Embryonic facial prominence (tissue), 1 donor: ENCODE results near the gene CPT1A.

ENCODE experiments used
- DNase-seq: peaks from one replicate; pipeline ENCODE4 v3.0.0-alpha.2; 2016; ENCODE audit errors: extremely low spot score

The CPT1A gene

DNA sequence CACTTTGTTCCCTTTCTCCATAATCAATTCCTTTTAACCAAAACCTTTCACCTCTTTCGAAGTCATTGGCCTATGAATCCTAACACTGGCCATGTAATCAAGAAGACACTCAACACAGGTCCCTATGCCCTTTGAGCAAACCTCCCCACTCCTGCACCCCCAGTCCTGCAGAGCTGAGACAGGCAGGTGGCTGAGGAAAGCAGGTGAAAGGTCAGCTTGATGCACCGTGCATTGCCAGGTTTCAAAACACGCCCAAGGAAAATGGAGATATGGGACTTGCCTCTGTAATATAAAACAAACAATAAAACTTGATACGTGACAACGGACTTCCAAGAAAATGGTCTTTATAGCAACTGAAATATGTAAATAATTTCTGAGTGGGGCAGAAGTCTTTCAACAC lies 10.6 kb downstream of the CPT1A start:
- no peak for DNase-seq

DNA sequence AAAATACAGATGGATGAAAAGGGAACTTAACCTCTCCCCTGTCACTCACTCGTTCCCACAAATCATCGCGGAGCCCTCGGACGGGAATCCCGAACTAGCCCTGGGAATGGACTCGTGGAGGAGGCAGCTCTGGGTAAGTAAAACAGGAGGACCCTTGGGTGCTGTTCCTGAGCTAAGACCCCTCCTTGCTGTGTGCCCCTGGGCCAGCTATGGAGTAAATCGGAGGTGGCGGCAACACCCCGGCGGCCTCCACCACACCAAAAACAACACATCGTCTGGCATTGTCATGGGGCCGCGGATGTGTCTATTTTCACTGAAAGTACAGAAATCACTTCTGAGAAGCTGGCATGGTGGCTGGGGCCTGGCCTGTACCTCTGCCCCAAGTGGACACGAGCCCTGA lies 12.1 kb downstream of the CPT1A start:
- no peak for DNase-seq

DNA sequence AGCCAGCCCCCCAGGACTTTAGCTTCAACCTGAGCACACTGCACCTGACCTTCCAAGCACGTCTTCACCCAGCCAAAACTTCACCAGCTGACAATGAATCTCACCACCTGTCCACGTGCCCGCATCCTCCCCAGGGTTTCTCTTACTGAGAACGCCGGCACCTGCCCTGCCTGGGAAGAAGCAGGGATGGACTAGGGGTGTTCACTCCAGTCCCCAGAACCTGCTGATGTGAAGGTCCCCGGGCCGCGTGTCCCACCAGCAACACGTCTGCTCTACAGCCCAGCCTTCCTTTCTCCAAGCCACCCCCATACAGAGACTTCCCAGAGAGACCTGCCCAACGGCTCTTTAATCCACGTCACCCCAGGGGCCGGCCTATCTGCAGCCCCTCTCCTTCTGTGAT lies 12.8 kb downstream of the CPT1A start:
- DNase-seq = no peak

DNA sequence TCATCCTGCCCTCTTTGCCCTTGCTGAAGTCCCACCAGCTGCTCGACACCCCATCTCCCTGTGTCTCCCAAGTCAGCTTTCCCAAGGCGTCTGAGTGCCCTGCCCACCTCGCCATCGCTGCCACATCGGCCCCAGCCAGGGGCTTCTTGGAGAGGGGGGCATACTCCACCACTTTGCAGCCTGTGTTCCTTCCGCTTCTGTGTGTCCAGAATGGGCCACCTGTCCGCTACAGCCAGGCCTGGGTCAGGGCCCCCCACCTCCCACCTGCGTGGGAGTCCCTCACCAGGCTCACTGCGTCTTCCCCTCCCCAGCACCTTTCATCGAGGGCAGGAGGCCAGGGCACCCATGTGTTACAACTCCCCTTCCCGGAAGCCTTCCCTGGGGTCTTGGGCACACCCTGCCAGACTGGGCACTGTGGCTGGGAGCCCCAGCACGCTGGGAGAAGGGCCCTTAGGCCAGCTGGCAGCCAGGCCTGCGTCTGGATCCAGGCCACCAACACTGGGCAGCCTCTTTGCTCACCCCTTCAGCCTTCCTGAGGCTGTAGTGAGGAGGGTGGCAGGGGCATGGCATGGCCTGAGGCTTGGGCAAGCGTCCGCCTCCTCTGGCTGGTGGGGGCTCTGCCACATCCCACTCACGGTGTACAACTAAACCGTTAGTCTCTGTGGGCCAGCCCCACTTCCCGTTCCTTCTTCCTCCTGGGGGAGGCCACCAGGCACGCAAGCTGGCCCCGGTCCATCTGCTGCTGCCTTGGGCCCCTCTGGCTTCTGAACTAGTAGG lies 13.4 kb downstream of the CPT1A start:
- DNase-seq = no peak

DNA sequence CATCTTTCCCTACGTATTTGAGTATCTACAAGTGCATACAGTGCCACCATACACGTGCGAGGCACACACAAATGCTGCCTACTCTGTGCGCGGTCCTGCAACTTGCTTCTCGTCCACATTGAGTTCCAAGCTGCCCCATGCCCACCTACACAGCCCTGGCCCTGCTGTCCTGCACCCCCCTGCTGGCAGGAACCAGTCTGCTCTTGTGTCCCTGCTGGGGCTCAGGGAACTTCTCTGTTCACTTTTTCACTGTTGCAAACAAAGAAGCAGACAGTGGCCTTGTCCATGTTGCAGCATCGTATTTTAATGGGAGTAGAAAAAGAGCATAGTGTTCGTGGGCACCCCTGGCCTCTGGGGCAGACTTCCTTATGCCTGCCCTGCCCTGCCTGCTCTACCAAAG lies 14.0 kb downstream of the CPT1A start:
- DNase-seq = no peak

DNA sequence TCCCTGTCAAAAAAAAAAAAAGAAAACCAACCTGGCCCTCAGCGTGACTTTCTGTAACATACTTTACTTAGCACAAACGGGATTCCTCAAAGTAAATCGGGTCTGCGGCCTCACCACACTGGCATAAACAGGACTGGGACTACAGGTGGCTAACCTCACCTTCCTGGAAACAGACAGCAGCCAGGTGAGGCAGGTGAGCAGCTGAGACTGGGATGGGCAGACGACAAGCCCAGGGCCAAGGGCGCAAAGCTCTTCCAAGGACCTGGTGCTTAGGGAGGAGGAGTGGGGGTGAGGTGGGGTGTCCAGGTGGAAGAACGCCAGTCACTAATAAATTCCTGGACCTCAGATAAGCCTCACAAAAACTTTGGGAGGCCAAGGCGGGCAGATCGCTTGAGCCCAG lies 15.0 kb downstream of the CPT1A start:
- DNase-seq = no peak

DNA sequence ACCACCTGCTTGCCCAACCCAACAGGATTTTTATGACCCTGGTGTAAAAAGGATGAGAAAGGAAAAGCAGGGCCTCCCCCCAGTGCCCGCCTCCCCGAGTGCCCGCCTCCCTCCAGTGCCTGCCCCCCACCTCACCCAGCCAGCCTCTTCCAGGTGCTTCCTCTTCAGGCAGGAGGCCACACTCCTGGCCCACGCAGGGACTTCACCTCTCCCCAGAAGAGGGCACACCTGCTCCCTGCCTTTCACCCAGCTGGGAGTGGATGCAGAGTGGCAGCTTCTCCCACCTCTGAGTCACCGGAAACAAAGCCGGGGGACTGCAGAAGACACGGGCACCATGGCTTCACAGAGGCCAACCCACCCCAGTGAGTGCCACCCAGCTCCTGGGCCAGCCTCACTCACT lies 16.1 kb downstream of the CPT1A start:
- DNase-seq = no peak

DNA sequence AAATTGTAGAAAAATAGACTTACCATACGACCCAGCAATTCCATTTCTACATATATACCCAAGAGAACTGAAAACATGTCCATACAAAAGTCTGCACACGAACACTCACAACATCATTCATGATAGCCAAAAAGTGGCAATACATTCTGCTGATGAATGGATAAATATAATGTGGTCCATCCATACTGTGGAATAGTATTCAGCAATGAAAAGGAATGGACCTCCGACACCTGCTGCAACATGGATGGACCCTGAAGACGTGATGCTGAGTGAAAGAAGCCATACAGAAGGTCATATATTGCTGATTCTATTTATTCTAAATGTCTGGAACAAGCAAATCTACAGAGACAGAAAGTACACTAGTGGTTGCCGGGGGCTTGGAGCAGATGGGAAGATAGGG lies 19.2 kb downstream of the CPT1A start:
- DNase-seq = no peak

DNA sequence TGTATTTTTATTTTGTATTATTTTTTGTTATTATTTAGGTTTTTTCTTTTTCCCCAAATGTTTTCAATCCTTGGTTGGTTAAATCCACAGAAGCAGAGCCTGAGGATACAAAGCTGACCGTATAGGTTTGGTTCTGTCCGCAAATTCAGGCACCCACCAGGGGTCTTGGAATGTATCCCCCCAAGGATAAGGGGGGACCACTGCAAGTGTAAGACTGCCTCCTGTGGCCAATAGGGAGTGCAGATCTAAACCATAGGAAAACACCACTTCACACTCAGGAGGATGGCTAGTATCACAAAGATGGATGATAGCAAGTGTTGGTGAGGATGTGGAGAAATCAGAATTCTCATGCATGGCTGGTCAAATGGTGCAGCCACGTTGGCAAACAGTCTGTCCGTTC lies 20.0 kb downstream of the CPT1A start:
- no peak for DNase-seq

DNA sequence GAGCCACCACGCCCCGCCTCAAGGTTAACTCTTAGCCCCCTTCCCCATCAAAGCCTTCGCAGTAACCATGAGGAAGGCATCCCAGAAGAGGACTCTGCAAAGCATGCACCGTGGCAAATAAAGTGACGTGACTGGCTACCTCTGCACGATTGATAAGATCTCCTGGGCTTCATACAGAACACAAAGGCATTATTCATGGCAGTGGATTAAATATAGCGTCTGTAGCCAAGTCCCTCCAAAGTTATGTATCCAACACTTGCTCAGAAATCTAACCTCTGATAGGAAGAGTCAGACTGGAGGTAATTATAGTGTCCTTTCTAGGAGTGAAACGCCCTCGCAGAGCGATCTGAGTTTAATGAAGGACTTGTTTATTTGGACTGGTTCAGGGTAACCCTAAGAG lies 22.4 kb downstream of the CPT1A start:
- DNase-seq = no peak

DNA sequence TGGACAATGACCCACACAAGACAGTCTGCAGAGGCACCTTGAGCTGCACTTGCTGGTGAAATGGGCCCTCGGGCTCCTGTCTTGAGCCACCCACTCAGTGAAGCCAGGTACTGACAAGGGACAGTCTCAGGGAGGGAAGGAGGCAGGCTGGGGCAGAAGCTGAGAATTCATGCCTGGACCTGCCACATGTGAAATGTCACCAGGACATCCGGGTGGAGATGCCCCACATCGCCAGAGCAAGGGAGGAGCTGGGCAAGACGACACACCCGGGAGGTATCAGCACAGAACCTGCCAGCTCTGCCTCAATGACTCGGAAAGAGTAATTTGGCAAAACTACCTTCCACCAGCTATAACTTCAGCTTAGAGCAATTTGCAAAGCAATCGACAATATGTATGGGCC lies 23.5 kb downstream of the CPT1A start:
- no peak for DNase-seq

DNA sequence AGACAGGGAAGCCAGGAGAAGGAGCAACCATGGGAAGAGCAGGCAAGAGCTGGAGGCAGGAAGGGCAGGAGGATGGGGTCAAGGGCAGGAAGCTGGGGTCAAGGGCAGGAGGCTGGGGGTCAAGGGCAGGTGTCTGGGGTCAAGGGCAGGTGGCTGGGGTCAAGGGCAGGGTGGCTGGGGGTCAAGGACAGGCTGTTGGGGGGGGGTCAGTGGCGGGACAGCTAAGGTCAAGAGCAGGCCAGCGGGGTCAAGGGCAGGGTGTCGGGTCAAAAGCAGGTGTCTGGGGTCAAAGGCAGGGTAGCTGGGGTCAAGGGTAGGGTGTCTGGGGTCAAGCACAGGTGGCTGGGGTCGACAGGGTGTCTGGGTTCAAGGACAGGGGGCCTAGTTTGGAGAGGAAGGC lies 24.2 kb downstream of the CPT1A start:
- DNase-seq = no peak

DNA sequence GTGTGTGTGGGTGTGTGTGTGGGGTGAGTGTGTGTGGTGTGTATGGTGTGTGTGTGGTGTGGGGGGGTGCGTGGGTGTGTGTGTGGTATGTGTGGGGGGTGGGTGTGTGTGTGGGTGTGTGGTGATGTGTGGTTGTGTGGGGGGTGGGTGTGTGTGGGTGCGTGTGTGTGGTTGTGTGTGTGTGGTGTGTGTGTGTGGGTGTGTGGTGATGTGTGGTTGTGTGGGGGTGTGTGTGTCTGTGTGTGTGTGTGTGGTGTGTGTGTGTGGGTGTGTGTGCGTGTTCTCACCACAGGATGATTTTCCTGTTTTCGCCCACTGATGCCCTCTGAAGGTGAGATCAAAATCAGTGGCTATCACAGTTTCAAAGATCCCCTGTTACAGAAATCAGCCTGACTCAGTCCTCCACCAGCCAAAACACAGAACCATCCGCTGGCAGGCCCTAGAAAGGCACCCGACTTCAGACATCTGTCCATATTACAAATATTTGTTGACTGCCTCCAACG lies 24.7 kb downstream of the CPT1A start:
- no peak for DNase-seq

DNA sequence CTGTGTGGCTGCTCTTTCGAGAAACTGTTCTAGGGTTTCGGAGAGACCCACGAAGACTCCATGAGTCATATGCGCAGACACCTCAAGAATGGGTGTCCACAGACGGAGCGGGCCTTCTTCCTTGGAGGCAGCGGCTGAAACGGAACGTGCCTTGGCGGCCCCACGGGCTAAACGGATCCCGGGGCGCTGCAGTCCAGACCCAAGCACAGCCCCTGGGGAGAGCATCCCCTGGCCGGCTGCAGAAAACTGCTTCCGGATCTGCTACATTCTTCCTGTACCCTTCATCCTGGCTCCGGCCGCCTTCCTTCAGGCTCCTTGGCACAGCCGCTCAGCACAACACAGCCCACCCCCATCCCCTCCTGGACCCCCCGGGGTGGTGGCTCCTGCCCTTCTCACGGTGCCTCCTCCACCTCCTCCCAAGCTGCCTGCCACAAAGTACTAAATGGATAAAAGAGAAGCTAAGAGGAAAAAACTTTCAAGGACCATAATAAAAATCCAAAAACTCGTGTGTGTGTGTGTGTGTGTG lies 25.4 kb downstream of the CPT1A start:
- DNase-seq = no peak

DNA sequence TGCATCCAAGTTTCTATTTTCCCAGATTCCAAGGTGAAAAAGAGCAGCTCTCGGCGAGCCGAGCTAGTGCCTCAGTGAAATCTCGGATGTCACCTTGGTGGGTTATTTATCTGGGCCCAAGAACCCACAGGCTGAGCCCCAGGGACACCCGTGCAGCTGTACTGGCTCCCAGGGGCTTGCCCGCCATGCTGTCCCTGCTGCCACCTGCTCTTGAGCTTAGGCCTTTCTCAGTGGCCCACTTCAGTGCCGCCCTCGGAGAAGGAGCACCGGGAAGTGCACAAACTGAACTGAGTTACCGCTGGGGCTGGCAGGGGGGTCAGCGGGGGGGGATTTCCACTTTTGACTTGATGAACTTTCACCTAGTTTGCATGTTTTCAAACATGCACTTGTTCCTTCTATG lies 27.9 kb downstream of the CPT1A start:
- no peak for DNase-seq

DNA sequence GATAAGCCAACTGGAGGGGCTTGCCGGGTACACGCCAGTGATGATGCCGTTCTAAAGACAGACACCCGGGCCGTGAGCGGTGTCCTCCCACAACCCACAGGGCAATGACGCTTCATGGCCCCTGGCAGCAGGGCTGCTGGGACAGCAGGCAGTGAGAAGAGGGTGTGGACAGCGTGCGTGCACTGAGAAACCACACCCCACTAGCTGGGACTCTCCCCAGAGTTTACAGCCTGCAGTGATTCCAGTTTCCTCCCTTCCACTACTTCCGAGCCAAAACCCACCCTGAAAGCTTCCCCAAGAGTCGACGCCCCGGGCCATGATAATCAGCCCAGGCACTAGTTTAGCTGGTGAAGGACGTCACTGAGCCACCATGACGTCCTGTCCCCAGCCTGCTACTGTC lies 29.2 kb downstream of the CPT1A start:
- DNase-seq = no peak

DNA sequence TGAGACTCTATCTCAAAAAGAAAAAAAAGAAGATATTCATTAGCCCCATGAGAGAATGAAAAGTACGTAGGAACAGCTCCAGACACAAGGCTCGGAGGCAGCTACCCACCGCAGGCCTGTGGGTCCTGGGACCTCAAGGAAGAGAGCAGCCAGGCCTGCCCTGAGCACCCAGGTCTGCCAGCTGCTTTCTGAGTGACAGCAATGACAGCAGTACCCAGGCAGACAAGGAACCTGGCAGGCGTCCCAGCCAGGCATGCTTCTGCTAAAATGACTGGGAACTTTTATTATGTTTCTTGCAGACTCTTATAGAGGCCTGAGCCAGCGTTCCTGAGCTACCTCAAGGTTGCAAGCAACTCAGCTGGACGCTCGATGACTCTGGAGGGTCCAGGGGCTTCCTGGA lies 31.6 kb downstream of the CPT1A start:
- DNase-seq = no peak

DNA sequence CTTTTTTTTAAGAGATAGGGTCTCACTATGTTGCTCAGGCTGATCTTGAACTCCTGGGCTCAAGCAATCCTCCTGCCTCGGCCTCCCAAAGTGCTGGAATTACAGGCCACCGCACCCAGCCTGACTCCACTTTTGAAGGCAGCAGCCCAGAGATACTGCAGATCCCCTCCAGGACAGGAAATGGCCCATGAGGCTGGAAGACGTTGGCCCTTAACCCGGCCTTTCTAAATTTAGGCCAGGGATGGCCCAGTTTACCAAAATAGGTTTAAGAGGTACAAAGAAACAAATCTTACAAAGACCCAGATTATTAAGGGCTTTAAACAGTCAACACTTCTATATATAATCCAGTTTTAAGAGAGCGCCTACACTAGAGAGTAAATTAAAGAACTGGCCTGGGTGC lies 32.2 kb downstream of the CPT1A start:
- DNase-seq = no peak

DNA sequence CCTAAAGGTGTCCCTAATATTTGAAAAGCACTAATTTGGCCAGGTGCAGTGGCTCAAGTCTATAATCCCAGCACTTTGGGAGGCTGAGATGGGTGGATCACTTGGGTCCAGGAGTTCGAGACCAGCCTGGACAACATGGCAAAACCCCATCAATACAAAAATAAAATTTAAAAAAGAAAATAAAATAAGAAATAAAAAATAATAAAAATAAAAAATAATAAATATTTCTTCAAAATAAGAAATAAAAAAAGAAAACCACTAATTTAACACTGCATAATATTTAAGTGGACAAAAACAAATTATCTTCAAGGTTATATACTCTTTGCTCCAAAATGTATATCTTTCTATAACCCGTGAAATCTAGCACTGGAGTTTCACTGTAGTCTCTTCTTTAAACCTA lies 32.9 kb downstream of the CPT1A start:
- no peak for DNase-seq

DNA sequence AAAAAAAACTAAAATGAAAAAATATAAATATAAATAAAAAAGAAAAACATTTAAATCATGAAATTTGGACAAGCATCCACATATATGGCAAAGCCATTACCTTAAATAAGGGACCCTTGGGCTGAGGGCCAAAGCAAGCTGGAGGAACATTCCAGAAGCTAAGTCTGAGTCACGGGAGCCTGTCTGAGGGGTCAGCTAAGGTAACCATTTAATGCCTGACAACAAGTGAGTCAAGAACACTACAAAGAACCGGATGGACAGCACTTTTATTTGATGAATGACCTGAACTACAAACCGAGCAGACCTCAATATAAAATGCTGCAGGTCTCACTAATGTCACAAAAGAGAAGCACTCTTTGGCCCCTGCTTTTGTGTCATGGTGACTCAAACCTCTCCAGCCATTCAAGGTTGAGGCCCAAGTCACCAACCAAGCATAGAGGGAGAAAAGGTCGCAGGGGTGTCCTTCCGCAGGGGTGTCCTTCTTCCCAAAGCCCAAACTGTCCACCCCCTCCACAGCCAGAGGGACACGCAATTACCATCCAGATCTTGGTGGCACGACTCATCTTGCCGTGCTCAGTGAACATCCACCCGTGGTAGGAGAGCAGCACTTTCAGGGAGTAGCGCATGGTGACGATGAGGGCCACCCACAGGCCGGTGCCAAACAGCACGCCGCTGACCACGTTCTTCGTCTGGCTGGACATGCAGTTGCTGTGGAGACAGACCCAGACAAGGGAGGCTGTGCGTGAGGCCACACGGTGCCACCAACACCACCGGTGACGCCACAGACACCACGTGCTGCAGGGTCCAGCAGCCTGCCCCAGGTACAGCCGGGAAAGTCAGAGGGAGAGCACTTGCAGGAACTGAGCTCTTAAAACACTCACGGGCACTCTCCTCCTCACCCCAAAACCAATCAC lies 34.5 kb downstream of the CPT1A start:
- DNase-seq = no peak

DNA sequence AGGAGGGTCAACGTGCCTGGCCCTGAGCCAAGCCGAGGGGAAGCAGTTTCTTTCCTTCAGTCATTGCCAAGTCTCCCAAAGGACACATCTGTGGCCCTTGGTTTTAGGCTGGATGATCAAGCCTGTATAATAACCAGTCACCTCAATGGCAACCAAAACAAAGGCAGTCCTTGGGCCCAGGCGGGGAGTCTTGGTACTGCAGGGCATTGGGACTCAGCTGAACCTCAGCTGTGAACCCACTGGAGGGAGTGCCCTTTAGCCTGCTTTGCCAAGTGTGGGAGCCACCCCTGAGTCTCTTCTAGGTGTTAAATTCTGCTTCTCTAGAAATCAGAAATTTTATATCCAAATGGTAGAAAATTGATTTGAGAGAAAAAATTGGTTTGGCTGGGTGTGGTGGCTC lies 36.9 kb downstream of the CPT1A start:
- DNase-seq = no peak

DNA sequence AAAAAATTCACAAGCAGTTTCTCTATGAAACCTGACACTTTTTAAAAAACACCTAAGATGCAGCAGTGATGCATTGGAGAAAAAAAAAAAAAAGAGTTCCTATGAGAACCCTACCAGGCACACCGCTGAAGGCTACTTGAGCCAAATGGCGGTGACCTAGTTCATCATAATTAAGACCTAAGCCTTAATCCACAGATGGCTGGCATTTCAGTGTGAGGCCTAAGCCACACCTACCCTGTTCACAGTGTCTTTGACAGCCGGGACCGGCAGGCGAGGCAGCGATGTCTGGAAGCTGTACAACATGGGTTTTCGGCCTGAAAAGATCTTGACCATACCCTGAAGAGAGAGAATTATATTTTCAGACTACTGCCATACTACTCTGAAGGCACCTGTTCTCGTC lies 38.0 kb downstream of the CPT1A start:
- no peak for DNase-seq
